ENCODE measurements around the gene SGCD.

Gene SGCD

GRCh38 chr5:156405988-156406387, 79.0 kb downstream of the SGCD start:
- no peak for DNase-seq

DNA sequence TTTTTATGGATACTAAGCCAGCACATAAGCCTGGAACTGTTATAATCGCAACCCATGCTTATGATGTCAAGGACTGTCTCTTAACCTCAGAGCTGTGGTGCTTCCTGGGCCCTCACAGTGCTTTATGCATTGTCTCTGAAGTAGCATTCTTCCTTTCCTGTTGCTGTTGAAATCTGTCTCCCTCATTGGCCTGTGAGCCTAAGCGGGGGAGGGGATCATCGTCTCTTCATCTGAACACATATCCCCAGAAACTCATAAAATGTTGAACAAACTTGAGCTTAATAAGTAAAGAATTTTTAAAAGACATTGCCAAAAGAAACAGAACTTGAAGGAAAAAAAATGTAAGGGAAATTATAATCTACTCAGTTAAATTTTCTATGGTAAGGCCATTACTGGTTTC, 80.3 kb downstream of the SGCD start:
- no peak for DNase-seq

- DNase-seq = no peak
Observed at GRCh38 chr5:156409834-156410233, 82.9 kb downstream of the SGCD start.

DNA sequence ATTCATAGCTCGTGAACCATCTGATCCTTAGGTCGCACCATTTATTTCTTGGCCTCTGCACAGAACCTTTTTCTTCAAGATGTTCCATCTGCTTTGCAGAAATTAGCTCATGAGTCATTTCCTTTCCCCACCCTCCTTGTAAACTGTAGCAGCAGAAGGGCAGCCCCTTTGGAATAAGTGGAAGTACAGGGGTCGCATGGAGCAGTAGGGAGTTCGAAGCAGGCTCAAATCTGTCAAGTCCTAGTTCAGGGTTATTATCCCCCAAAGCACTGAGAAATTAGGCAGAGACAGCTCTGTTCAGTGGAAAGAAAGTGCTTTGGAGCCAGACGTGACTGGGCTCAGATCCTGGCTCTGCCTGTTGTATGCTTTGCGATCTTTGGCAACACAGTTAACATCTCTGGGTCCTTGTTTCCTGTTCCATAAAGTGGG, 84.2 kb downstream of the SGCD start:
- no peak for DNase-seq

DNA sequence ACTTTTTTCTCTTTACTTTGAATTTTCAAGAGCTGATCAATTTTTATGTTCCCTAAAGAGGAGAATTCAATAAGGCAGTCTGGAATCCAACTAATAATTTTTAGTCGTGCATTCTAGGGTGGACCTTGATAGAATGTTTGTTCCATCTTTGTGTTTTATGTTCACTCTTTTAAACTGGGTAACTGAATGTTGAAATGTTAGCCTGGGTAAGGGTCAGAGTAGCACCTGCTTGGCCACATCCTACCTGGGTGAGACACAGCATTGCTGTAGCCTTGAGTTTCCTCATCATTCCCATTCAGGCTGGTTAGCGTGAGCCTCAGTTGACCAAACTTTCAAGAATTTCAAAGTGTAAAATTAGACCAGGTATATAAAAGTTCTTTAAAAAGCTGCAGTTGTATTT, 85.0 kb downstream of the SGCD start:
- no peak for DNase-seq

GRCh38 chr5:156414391-156414790, 87.4 kb downstream of the SGCD start:
- DNase-seq = no peak

- no peak for DNase-seq
Observed at GRCh38 chr5:156419661-156420060, 92.7 kb downstream of the SGCD start.

DNA sequence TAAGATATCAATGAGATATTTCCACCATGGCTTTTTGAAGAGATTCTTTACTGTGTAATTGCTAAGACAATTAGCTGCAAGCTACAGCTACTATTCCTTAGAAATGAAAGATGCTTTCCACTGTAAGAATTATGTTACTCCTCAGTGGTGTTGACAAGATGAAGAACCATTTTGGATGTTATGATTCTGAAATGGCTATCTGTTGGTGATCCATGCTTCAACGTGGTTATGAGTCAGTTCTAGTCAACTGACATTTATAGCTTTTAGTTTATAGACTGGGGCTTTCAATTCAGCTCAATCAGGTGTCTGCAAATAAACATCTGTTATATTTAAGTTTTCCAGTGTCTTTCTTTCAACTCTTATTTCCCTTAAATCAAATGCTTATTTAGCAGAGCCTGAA, 93.7 kb downstream of the SGCD start:
- no peak for DNase-seq

DNA sequence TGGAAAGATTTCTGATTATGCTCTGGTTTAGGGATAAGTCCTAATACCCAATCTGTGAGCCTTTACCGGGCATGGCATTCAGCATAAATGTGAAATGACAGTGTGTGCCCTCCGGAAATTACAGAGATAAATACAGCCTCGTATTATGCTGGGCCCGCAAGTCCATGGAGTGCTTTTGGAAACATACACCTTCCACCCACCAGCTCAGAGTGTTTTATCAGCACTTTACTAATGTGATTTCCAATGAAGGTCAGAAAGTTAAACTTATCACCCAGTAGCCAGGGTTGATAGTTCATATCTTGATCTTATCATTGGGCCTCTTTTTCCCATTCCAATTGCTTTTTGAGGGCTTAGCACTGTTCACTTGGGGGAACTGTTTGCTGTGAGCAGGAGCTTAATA, 94.8 kb downstream of the SGCD start:
- DNase-seq = no peak

- no peak for DNase-seq
Observed at GRCh38 chr5:156423597-156423996, 96.6 kb downstream of the SGCD start.

DNA sequence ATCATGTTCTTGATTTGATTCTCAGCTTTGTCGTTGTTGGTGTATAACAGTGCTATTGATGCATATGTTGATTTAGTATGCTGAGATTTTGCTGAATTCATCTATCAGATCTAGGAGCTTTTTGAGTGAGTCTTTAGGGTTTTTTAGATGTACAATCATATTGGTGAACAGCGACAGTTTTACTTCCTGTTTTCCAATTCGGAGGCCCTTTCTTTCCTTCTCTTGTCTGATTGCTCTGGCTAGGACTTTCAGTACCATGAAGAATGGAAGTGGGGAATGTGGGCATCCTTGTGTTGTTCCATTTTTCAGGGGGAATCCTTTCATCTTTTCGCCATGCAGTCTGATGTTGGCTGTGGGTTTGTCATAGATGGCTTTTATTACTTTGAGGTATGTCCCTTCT, 100.4 kb downstream of the SGCD start:
- DNase-seq = no peak

- DNase-seq = no peak
Observed at GRCh38 chr5:156431956-156432829, 105.2 kb downstream of the SGCD start.

- DNase-seq = no peak
Observed at GRCh38 chr5:156432830-156433105, 105.8 kb downstream of the SGCD start.

GRCh38 chr5:156434471-156434870, 107.5 kb downstream of the SGCD start:
- DNase-seq = no peak

- no peak for DNase-seq
Observed at GRCh38 chr5:156435101-156435500, 108.1 kb downstream of the SGCD start.

DNA sequence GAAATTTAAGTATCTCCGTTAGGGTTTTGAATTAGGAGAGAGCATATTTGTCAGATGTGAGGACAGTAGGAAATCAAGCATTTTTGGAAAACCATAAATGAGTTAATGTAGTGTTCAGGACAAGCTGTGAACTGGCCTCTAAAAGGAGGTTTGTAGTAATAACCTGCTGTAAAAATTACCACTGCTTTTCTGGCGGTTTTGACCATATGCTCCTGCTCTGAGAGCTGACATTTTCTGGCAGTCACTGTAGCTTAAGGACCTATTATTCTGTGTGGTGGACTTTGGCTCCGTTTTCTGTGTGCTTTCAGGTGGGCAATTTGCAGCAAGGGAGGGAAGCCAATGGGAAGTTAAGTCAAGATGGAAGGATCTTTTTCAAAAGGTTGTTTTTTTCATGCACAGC, 111.1 kb downstream of the SGCD start:
- no peak for DNase-seq

DNA sequence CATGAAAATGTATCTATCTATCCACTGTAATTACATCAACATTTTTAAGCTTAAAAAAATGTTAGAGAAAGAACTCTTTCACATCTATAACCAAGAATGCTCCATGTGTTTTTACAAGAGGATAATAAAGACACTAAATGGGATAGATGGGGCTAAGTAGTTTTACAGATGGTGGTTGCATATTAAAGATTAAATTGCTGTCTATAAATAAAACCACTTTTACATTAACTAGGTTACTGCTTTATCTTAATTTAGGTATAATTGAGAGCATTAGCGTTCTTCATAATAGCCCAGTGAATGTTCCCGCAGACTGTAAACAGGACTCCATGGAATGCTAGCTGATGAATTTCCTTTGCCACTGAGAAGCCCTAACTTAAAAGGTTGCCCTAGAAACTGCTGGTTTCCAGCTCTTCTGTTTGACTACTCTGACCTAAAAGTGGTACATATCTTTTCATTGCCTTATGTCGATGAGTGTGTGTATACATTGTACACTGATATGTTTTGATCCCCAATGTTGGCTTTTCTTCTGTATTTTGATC, 117.9 kb downstream of the SGCD start:
- DNase-seq = no peak

GRCh38 chr5:156446526-156446925, 119.6 kb downstream of the SGCD start:
- no peak for DNase-seq

GRCh38 chr5:156450778-156451177, 123.8 kb downstream of the SGCD start:
- DNase-seq = no peak

- no peak for DNase-seq
Observed at GRCh38 chr5:156451505-156451904, 124.5 kb downstream of the SGCD start.

- DNase-seq = no peak
Observed at GRCh38 chr5:156456857-156457256, 129.9 kb downstream of the SGCD start.

DNA sequence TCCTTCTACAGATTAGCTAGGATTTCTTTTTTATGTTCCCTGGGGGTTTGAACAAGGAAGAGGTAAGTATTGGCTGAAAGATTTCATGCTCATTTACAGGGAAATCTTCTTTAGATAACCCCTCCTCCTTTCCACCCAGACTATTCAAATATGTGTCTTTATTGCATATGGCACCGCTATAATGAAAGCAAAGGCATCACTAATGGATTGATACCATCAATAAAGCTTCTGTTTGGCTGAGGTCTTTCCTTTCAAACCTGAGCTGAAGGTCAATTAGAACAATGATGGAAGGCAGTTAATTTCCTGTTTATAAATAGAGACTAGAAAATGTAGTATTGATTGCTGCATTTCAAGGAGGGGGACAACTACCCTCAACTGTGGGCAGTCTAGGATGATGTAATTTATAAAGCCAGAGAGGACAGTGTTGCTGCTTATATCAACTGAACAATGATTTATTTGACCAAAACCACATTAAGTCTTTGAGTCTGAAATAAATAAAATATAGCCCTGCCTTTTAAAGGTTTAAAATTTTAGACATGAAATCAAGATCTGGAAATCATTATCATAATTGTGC, 132.9 kb downstream of the SGCD start:
- no peak for DNase-seq

DNA sequence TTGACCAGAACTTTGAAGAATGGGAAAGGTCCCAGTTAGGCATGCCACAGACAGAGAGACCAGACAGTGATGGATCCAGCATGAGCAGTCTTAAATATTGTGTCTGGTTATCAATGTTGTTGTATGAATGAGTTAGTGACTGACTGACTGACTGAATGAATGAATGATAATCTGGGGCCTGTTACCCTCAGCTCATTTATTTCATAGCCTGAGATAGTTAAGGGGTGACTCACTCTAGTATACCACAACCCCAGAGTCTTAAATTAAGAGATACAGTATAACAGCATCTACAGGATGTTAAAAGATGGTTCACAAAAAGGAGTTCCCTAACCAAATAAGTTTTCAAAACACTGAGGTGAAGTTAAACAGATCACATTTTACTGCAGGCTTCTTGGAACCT, 133.5 kb downstream of the SGCD start:
- no peak for DNase-seq

GRCh38 chr5:156466871-156467270, 139.9 kb downstream of the SGCD start:
- DNase-seq = no peak

GRCh38 chr5:156469636-156470035, 142.7 kb downstream of the SGCD start:
- no peak for DNase-seq
